ENCODE measurements around the gene CLDN3.

DNA sequence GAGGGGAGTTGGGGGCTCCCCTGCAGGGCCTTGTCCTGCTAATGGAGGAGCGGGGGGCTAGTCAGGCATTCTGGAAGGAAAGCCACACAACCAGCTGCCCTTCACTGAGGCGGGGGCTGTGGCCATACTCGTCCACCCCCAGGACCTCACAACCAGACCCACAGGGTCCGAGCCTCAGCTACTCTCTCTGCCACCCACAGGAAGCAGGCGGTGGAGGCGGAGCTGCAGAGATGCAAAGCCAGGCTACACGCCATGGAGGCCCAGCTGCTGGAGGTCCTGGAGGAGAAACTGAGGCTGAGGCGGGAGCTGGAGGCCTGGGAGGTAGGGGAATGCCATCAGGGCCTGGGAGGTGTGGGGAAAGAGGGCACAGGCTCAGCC, 34.6 kb downstream of the CLDN3 start:
- TF ChIP-seq CTCF (IDR thresholded peaks at IDR 0.05): no peak
- no peak for TF ChIP-seq EP300 (IDR thresholded peaks at IDR 0.05)
- TF ChIP-seq POLR2A (IDR thresholded peaks at IDR 0.05): no peak

All from ovary (tissue), 3 donors.